Frontal cortex (tissue), 4 donors: Measurements from ENCODE around the gene OGG1. TPM values are rescaled to one million over a fixed set of nuclear protein-coding genes. Genes with fewer than 3 reads are reported as not detected.

Source experiments
- DNase-seq, 2 donors: peaks; one replicate each; pipeline ENCODE4 v3.0.0; 2012; ENCODE audit warnings: low spot score in 2 of 2
- FAIRE-seq: peaks from 2 replicates; lab custom pipeline; 2012; peaks lifted over from hg19 to GRCh38; lab: Jason Lieb, UNC
- total RNA-seq: library from RNA; depleted of rRNA; stranded (reverse); fragments of >200 nt; gene quantifications from one replicate; pipeline ENCODE4 v1.2.3, GENCODE V29; 2014
- donor health status: control.
- donor health status: control.
- donor health status: control.

Gene OGG1
- total RNA-seq, 1 donor from 2014 or later = 98.6 TPM

- no peak for DNase-seq
- no peak for FAIRE-seq
Observed at GRCh38 chr3:9804996-9805395, 55.2 kb downstream of the OGG1 start.

DNA sequence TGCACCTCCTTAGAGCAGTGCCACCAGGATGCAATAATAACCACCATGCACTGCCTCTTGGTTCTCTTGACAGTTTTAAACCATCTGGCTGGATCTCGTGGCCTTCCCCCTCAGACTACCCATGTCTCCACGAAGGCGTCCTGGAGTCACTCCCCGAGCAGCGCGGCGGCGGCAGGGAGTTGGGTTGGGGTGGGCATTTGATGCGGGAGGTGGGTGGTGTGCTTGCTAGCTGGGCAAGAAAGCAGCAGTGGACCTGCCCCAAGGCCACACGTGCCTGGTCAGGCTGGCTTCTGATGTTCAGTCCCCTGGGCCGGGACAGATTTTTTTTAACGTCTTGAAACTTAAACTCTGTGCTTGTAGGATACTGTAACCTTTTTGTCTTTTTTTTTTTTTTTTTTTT, 56.4 kb downstream of the OGG1 start:
- DNase-seq = no peak
- FAIRE-seq = no peak

Other genes with a start within 250 kb of the OGG1 start
- 47.3 TPM for gene LHFPL4, start 196.1 kb upstream of the OGG1 start, total RNA-seq
- gene MTMR14, start 100.4 kb upstream of the OGG1 start, total RNA-seq = 20.8 TPM
- gene CPNE9, start 46.1 kb upstream of the OGG1 start, total RNA-seq = 0.41 TPM
- gene BRPF1, start 18.2 kb upstream of the OGG1 start, total RNA-seq = 16.3 TPM
- gene CAMK1, start 20.0 kb downstream of the OGG1 start, total RNA-seq = 69.7 TPM
- gene TADA3, start 42.5 kb downstream of the OGG1 start, total RNA-seq = 33.0 TPM
- gene ARPC4, start 43.1 kb downstream of the OGG1 start, total RNA-seq = 181 TPM
- 17.1 TPM for gene TTLL3, start 60.3 kb downstream of the OGG1 start, total RNA-seq
- gene RPUSD3, start 94.1 kb downstream of the OGG1 start, total RNA-seq = 13.9 TPM
- gene CIDEC, start 130.3 kb downstream of the OGG1 start, total RNA-seq = not detected
- 15.9 TPM for gene JAGN1, start 140.7 kb downstream of the OGG1 start, total RNA-seq
- gene IL17RE, start 152.9 kb downstream of the OGG1 start, total RNA-seq = under 0.01 TPM
- gene IL17RC, start 167.1 kb downstream of the OGG1 start, total RNA-seq = 2.4 TPM
- 15.5 TPM for gene CRELD1, start 183.9 kb downstream of the OGG1 start, total RNA-seq
- gene PRRT3, start 202.5 kb downstream of the OGG1 start, total RNA-seq = 4.1 TPM
- gene EMC3, start 236.9 kb downstream of the OGG1 start, total RNA-seq = 33.0 TPM